Activated CD4-positive, alpha-beta memory T cell treated with anti-CD3 and anti-CD28 coated beads, Interleukin-2, amount 10 ng/mL, durations not matched to agents 7 days and 5 days (primary cell): ENCODE data around the gene PCF11. TPM values are rescaled to one million over a fixed set of nuclear protein-coding genes. Genes with fewer than 3 reads are reported as not detected.
A peak's percentile ranks its signal among the peaks of the same experiment; 100 is the strongest.

ENCODE experiments used
- CTCF ChIA-PET: fragments of 350-600 bp; sonication (Branson Sonifier 250); formaldehyde crosslinking; loops from one replicate; lab custom pipeline; 2021; ENCODE audit warnings: antibody characterized with exemption, inconsistent platforms; lab: Charles Lee
- POLR2A ChIA-PET: fragments of 350-600 bp; sonication (Branson Sonifier 250); formaldehyde crosslinking; loops from one replicate; lab custom pipeline; 2021; ENCODE audit warnings: antibody characterized with exemption; lab: Charles Lee
- DNase-seq: peaks from one replicate; pipeline ENCODE4 v3.0.0-alpha.2; 2020
- H3K27ac Mint-ChIP-seq: one replicate; pipeline ENCODE4 v1.8.0; 2021; ENCODE audit warnings: mild to moderate bottlenecking, mixed read lengths
- H3K27me3 Mint-ChIP-seq: one replicate; pipeline ENCODE4 v1.8.0; 2021; ENCODE audit warnings: mixed read lengths
- H3K36me3 Mint-ChIP-seq: one replicate; pipeline ENCODE4 v1.8.0; 2021; ENCODE audit warnings: low read depth, mixed read lengths
- H3K4me1 Mint-ChIP-seq: one replicate; pipeline ENCODE4 v1.8.0; 2021; ENCODE audit warnings: mixed read lengths
- H3K4me3 Mint-ChIP-seq: one replicate; pipeline ENCODE4 v1.8.0; 2021; ENCODE audit warnings: mild to moderate bottlenecking, mixed read lengths
- H3K9me3 Mint-ChIP-seq: one replicate; pipeline ENCODE4 v1.8.0; 2021; ENCODE audit warnings: mixed read lengths
- total RNA-seq, 2 experiments: library from RNA; stranded (reverse); gene quantifications; one replicate each; pipeline ENCODE4 v1.2.3, GENCODE V29; 2021

Gene PCF11
- total RNA-seq, 2 experiments from 2014 or later = 74.6 to 80.0 TPM

DNA sequence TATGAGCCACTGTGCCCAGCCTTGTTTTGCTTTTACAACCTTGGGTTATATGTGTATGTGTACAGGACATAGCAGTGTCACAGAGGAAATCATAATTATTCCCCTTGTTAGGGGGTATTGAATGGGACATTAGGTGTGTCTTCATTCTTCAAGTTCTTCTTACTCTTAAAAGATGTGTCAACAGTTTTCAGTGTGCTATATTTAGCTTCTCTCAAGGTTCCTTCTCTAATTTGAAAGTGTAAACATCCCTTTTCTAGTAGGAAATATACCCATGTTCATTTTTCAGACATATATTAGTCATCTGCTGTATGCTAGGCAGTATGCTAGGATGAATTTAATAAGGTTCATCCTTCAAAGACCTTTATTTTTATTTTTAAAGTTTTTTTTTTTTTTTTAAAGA is 17.1 kb downstream of the PCF11 start:
- ChIA-PET POLR2A (interaction anchor here (1.0 to 5.1 kb wide), 3 partner anchors 10 to 272 kb away, joined by 3 to 42 read pairs (median 4); partner anchors contain the start of genes DDIAS and PCF11), CTCF (interaction anchor here (0.7 kb wide), 1 partner anchor 18 kb away, joined by 4 read pairs; no protein-coding TSS in a partner anchor)
- H3K27me3 Mint-ChIP-seq = no peaks in the 10 kb centered on the region
- H3K36me3 Mint-ChIP-seq = peaks cover 74% of the 10 kb centered on the region
- DNase-seq = no peak
- peaks cover 65% of the 10 kb centered on the region for H3K4me1 Mint-ChIP-seq
- H3K27ac Mint-ChIP-seq = peak overlapping the region; percentile 61
- H3K9me3 Mint-ChIP-seq = no peaks in the 10 kb centered on the region
- no peak overlapping the region for H3K4me3 Mint-ChIP-seq

DNA sequence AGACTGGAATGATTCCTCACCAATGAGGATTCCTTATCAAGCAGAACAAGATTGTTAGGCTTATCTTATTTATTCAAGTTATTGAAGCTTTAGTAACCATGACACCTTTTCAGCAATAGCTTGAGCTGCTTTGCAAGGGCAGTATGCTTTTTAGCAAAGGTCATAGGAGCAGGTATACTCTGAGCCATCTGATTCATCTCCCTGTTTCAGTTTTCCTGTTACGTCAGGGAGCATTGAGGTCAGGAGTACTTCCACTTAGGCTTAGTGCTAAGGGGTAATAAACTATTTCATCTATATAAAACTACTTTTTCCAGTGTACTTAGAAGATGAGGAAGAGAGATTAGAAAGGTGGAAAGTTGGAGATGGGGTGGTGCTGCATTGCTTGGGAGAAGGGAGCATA is 18.9 kb downstream of the PCF11 start:
- no peaks in the 10 kb centered on the region for H3K9me3 Mint-ChIP-seq
- no peak for DNase-seq
- ChIA-PET POLR2A (interaction anchor here (5.1 kb wide), 1 partner anchor 18 kb away, joined by 42 read pairs; the partner anchor contains the start of gene PCF11), CTCF (no interaction called here)
- no peak overlapping the region for H3K27ac Mint-ChIP-seq
- H3K4me3 Mint-ChIP-seq = no peak overlapping the region
- H3K27me3 Mint-ChIP-seq = no peaks in the 10 kb centered on the region
- peaks cover 50% of the 10 kb centered on the region for H3K4me1 Mint-ChIP-seq
- peaks cover 70% of the 10 kb centered on the region for H3K36me3 Mint-ChIP-seq

GRCh38 chr11:83181815-83182214 is 24.9 kb downstream of the PCF11 start:
- CTCF ChIA-PET = no interaction called here

DNA sequence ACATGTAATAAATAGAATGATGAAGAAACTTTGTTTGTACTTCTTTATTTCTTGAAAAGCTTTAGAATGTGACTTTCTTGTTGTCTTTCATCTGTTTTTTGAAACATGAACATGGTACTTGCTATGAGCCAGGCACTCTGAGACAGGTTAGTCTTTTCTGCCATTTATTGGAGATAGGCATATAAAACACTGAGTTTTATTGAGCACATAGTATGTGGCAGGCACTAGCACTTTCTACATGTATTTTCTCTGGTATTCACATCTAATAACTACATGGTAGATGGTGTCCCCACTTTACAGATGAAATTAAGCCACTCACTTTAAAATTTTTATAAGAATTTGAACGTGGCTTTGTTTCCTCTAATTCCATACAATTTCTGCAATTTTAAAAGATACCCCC is 28.8 kb downstream of the PCF11 start:
- Mint-ChIP-seq H3K4me1 (peaks cover 2% of the 10 kb centered on the region), H3K9me3 (no peaks in the 10 kb centered on the region), H3K4me3 (no peak overlapping the region), H3K27me3 (no peaks in the 10 kb centered on the region), H3K36me3 (peaks cover 61% of the 10 kb centered on the region), H3K27ac (no peak overlapping the region)
- CTCF ChIA-PET = no interaction called here
- no peak for DNase-seq
- POLR2A ChIA-PET = no interaction called here

More at GRCh38 chr11:83181815-83182214, 24.9 kb downstream of the PCF11 start:
- DNase-seq = no peak
- H3K27ac Mint-ChIP-seq = no peak overlapping the region
- H3K27me3 Mint-ChIP-seq = no peaks in the 10 kb centered on the region
- peaks cover 65% of the 10 kb centered on the region for H3K36me3 Mint-ChIP-seq
- H3K9me3 Mint-ChIP-seq = no peaks in the 10 kb centered on the region
- POLR2A ChIA-PET = interaction anchor here (1.6 to 2.4 kb wide), 2 partner anchors 19 to 25 kb away, joined by 4 to 11 read pairs; partner anchors contain the start of gene PCF11
- H3K4me1 Mint-ChIP-seq = peaks cover 9% of the 10 kb centered on the region
- H3K4me3 Mint-ChIP-seq = no peak overlapping the region

DNA sequence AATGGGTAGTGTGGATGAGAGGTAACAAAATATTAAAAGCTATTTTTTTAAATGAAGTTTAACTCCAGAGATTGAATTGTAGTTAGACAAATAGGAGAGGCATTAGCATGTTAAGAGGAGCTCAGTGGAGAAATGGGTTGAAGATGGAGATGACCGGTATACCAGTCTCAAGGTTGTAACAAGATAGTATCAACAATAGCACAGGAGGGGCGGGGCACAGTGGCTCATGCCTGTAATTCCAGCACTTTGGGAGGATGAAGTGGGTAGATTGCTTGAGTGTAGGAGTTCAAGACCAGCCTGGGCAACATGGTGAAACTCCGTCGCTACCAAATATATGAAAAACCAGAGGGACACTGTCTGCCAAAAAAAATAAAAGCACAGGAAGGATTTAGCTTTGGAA is 30.5 kb downstream of the PCF11 start:
- H3K4me1 Mint-ChIP-seq = peaks cover 9% of the 10 kb centered on the region
- DNase-seq = no peak
- no peaks in the 10 kb centered on the region for H3K27me3 Mint-ChIP-seq
- no peaks in the 10 kb centered on the region for H3K9me3 Mint-ChIP-seq
- H3K27ac Mint-ChIP-seq = no peak overlapping the region
- CTCF ChIA-PET = no interaction called here
- POLR2A ChIA-PET = interaction anchor here (0.9 to 2.3 kb wide), 4 partner anchors 22 to 117 kb away, joined by 3 to 9 read pairs (median 4); no protein-coding TSS in a partner anchor
- H3K36me3 Mint-ChIP-seq = peaks cover 60% of the 10 kb centered on the region
- H3K4me3 Mint-ChIP-seq = no peak overlapping the region

DNA sequence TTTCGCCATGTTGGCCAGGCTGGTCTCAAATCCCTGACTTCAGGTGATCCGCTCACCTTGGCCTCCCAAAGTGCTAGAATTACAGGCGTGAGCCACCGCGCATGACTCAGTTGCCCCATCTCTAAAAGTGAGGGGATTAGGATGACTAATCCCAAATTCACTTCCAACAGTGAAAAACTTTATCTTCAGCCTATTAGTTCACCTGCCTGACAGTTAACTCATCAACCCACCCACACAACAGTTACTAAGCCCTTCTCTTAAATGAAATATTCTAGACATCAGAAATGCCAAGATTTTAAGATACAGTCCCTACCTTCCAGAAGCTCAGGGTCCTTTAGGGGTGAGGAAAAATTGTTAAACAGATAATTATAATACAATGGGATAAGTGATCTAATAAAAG is 34.6 kb downstream of the PCF11 start:
- ChIA-PET POLR2A (interaction anchor here (1.4 kb wide), 1 partner anchor 35 kb away, joined by 3 read pairs; no protein-coding TSS in a partner anchor), CTCF (no interaction called here)
- Mint-ChIP-seq H3K27ac (no peak overlapping the region), H3K4me3 (peak overlapping the region; percentile 3), H3K9me3 (no peaks in the 10 kb centered on the region), H3K27me3 (no peaks in the 10 kb centered on the region), H3K36me3 (peaks cover 37% of the 10 kb centered on the region), H3K4me1 (peaks cover 29% of the 10 kb centered on the region)
- DNase-seq = no peak

GRCh38 chr11:83191986-83192385 is 35.1 kb downstream of the PCF11 start:
- CTCF ChIA-PET = no interaction called here
- no peak for DNase-seq
- peaks cover 26% of the 10 kb centered on the region for H3K4me1 Mint-ChIP-seq
- no peaks in the 10 kb centered on the region for H3K9me3 Mint-ChIP-seq
- H3K36me3 Mint-ChIP-seq = peaks cover 32% of the 10 kb centered on the region
- H3K4me3 Mint-ChIP-seq = peak overlapping the region; percentile 91
- H3K27ac Mint-ChIP-seq = peak overlapping the region; percentile 79
- no peaks in the 10 kb centered on the region for H3K27me3 Mint-ChIP-seq
- POLR2A ChIA-PET = interaction anchor here (1.4 kb wide), 1 partner anchor 36 kb away, joined by 3 read pairs; no protein-coding TSS in a partner anchor

GRCh38 chr11:83192606-83193245 is 35.8 kb downstream of the PCF11 start:
- POLR2A ChIA-PET = interaction anchor here (0.9 to 2.7 kb wide), 6 partner anchors 34 to 290 kb away, joined by 3 to 20 read pairs (median 9); partner anchors contain the start of genes CCDC90B, PCF11 and RAB30
- H3K27ac Mint-ChIP-seq = peak overlapping the region; percentile 79
- CTCF ChIA-PET = interaction anchor here (1.0 kb wide), 1 partner anchor 30 kb away, joined by 4 read pairs; no protein-coding TSS in a partner anchor

GRCh38 chr11:83193315-83194280 is 36.7 kb downstream of the PCF11 start, which contains the start of gene ANKRD42:
TSS of gene ANKRD42 (plus strand) at chr11:83193712. CDS start at chr11:83194671, 959 bp downstream.
- H3K27me3 Mint-ChIP-seq = no peaks in the 10 kb centered on the region
- peak within 1 kb of the TSS; percentile 91 for H3K4me3 Mint-ChIP-seq
- no peaks in the 10 kb centered on the region for H3K9me3 Mint-ChIP-seq
- POLR2A ChIA-PET = interaction anchor here (0.7 to 2.7 kb wide), 9 partner anchors 14 to 291 kb away, joined by 3 to 20 read pairs (median 5); partner anchors contain the start of genes CCDC90B, PCF11 and RAB30
- CTCF ChIA-PET = interaction anchor here (1.0 kb wide), 2 partner anchors 31 to 100 kb away, joined by 3 to 4 read pairs; no protein-coding TSS in a partner anchor
- peaks cover 22% of the 10 kb centered on the region for H3K36me3 Mint-ChIP-seq
- H3K4me1 Mint-ChIP-seq = peaks cover 26% of the 10 kb centered on the region
- DNase-seq = peak; percentile 88
- H3K27ac Mint-ChIP-seq = peak within 1 kb of the TSS; percentile 79

More at GRCh38 chr11:83192606-83193245, 35.8 kb downstream of the PCF11 start:
- H3K36me3 Mint-ChIP-seq = peaks cover 25% of the 10 kb centered on the region
- peak overlapping the region; percentile 91 for H3K4me3 Mint-ChIP-seq
- H3K27me3 Mint-ChIP-seq = no peaks in the 10 kb centered on the region
- no peak for DNase-seq
- peaks cover 26% of the 10 kb centered on the region for H3K4me1 Mint-ChIP-seq
- H3K9me3 Mint-ChIP-seq = no peaks in the 10 kb centered on the region

DNA sequence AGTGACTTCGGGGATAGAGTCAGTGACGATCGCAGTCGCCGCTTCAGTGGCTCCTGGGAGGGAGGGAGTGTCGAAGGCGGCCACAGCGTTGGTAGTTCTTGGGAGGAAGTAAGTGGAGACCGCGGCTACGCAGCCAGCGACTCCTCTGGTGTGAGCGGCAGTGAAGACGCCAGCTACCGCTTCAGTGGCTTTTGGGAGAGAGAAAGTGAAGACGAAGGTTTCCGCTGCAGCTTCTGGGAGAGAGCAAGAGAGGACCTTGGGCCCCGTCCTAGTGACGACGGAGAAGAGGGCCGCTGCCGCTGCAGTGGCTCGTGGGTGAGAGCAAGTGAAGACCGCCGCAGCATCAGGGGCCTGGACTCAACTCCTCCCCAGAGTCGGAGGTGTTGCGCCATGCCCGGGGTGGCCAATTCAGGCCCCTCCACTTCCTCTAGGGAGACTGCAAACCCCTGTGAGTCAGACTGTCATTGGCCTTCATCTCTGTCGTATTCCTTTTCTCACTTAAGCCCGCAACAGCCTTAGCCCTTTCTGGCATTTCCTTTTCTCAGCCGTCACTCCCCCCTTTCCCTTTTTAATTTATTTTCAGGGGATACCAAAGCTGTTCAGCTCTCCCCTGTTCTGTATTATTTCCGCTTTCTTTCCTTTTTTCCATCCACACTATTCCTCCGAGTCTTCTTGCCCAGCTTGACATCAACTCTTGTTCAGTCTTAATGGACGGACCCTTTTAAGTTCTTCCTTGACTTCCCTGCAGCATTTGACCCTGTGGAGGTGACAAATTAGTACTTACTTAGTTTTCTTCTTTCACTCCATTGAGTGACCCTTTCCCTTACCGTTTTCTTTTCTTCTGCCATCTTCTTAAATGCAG is 37.6 kb downstream of the PCF11 start:
- ChIA-PET POLR2A (interaction anchor here (0.7 to 2.7 kb wide), 8 partner anchors 14 to 190 kb away, joined by 3 to 20 read pairs (median 7); partner anchors contain the start of genes CCDC90B, PCF11 and RAB30), CTCF (interaction anchor here (1.0 kb wide), 3 partner anchors 39 to 327 kb away, joined by 3 read pairs; no protein-coding TSS in a partner anchor)
- Mint-ChIP-seq H3K4me1 (peaks cover 26% of the 10 kb centered on the region), H3K36me3 (peaks cover 15% of the 10 kb centered on the region), H3K27ac (peak overlapping the region; percentile 79), H3K27me3 (no peaks in the 10 kb centered on the region), H3K4me3 (peak overlapping the region; percentile 91), H3K9me3 (no peaks in the 10 kb centered on the region)
- peak; percentile 71 for DNase-seq

DNA sequence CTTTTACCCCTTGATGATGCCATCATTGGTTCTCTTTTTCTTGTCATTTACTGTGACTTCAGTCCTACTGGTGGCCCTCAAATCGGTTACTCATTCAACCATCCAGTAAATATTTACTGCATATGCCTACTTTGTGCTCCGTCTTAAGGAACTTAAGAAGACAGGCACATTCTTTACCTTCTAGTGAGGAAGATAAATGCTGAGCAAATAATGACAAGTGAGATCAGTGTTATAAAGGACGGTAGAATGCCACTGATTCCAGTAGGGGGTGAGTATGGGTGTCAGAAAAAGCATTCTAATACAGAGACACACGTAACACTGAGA is 38.2 kb downstream of the PCF11 start:
- DNase-seq = no peak
- CTCF ChIA-PET = interaction anchor here (0.6 to 1.0 kb wide), 3 partner anchors 40 to 328 kb away, joined by 3 read pairs; no protein-coding TSS in a partner anchor
- POLR2A ChIA-PET = interaction anchor here (1.1 to 2.7 kb wide), 4 partner anchors 15 to 110 kb away, joined by 3 to 20 read pairs (median 6); partner anchors contain the start of genes CCDC90B and PCF11
- Mint-ChIP-seq H3K4me1 (peaks cover 26% of the 10 kb centered on the region), H3K4me3 (peak overlapping the region; percentile 91), H3K36me3 (peaks cover 11% of the 10 kb centered on the region), H3K27me3 (no peaks in the 10 kb centered on the region), H3K9me3 (no peaks in the 10 kb centered on the region), H3K27ac (peak overlapping the region; percentile 79)
